SK-N-SH (cell line): ENCODE measurements around the gene PRMT9. TPM values are rescaled to one million over a fixed set of nuclear protein-coding genes. Genes with fewer than 3 reads are reported as not detected.

Experiments used
- CTCF ChIA-PET: fragments of 300-600, 350-600 bp; formaldehyde crosslinking; extraction: SDS; loops from one replicate; lab custom pipeline; 2021; lab: Yijun Ruan, JAX
- POLR2A ChIA-PET: fragments of 350-600 bp; sonication (Branson Sonifier 250); formaldehyde crosslinking; extraction: SDS; loops from one replicate; lab custom pipeline; 2020; ENCODE audit warnings: antibody characterized with exemption, inconsistent platforms; lab: Yijun Ruan, JAX
- DNase-seq: peaks from one replicate; pipeline ENCODE4 v3.0.0; 2012
- H2AFZ ChIP-seq: fragments of 200-600 bp; sonication (generic); 2 replicates; pipeline ENCODE4 v1.8.1; 2016; ENCODE audit warnings: antibody characterized with exemption, mild to moderate bottlenecking, low read depth
- H3F3A ChIP-seq: fragments of 200-600 bp; sonication (generic); replicated peaks from 2 replicates; pipeline ENCODE3; 2016; ENCODE audit warnings: antibody characterized with exemption, mild to moderate bottlenecking; ENCODE audit not compliant: insufficient read depth
- H3K27ac ChIP-seq, 2 experiments: fragments of 200-500 bp in 1 of 2; fragments of 200-600 bp in 1 of 2; sonication (Bioruptor generic) in 1 of 2; sonication (generic), shearing (Covaris generic) in 1 of 2; 2 replicates each; pipeline versions ENCODE4 v1.5.1 to v1.6.1; 2014 to 2016; ENCODE audit warnings: low read depth in 2 of 2, inconsistent platforms in 1 of 2, low read length in 1 of 2, mild to moderate bottlenecking in 1 of 2, mixed read lengths in 1 of 2
- H3K27me3 ChIP-seq: fragments of 200-600 bp; sonication (generic), shearing (Covaris generic); 2 replicates; pipeline ENCODE4 v1.6.1; 2016; ENCODE audit warnings: mixed run types; ENCODE audit not compliant: insufficient read depth
- H3K36me3 ChIP-seq, 2 experiments: fragments of 200-500 bp in 1 of 2; fragments of 200-600 bp in 1 of 2; sonication (Bioruptor generic) in 1 of 2; sonication (generic) in 1 of 2; replicated peaks in 1 of 2; 2 replicates each; pipeline versions ENCODE3 to v1.5.1; 2014 to 2016; ENCODE audit warnings: low read length in 1 of 2, mild to moderate bottlenecking in 1 of 2; ENCODE audit not compliant: insufficient read depth in 2 of 2, control insufficient read depth in 1 of 2
- H3K4me1 ChIP-seq, 2 experiments: fragments of 200-500 bp in 1 of 2; fragments of 200-600 bp in 1 of 2; sonication (Bioruptor generic) in 1 of 2; sonication (generic), shearing (Covaris generic) in 1 of 2; 2 replicates each; pipeline versions ENCODE4 v1.5.1 to v1.6.1; 2014 to 2016; ENCODE audit warnings: low read depth in 1 of 2, low read length in 1 of 2, mixed run types in 1 of 2; ENCODE audit not compliant: insufficient read depth in 2 of 2, control insufficient read depth in 1 of 2
- H3K4me2 ChIP-seq: fragments of 200-600 bp; sonication (generic), shearing (Covaris generic); 2 replicates; pipeline ENCODE4 v1.6.1; 2017; ENCODE audit warnings: mixed run types
- H3K4me3 ChIP-seq, 2 experiments: fragments of 200-500 bp in 1 of 2; fragments of 200-600 bp in 1 of 2; sonication (Bioruptor generic) in 1 of 2; sonication (generic), shearing (Covaris generic) in 1 of 2; 2 replicates each; pipeline versions ENCODE4 v1.5.1 to v1.8.1; 2014 to 2016; ENCODE audit warnings: low read depth in 2 of 2, inconsistent platforms in 1 of 2, low read length in 1 of 2, mild to moderate bottlenecking in 1 of 2, mixed read lengths in 1 of 2, moderate library complexity in 1 of 2
- H3K79me2 ChIP-seq: fragments of 200-600 bp; sonication (generic); 2 replicates; pipeline ENCODE4 v1.8.1; 2017; ENCODE audit warnings: mild to moderate bottlenecking; ENCODE audit not compliant: insufficient read depth
- H3K9ac ChIP-seq: fragments of 200-600 bp; sonication (generic); 2 replicates; pipeline ENCODE4 v1.6.1; 2017; ENCODE audit warnings: mixed run types
- H3K9me2 ChIP-seq: fragments of 200-600 bp; sonication (generic); 2 replicates; pipeline ENCODE4 v1.6.1; 2017; ENCODE audit warnings: mixed run types
- H3K9me3 ChIP-seq: fragments of 200-600 bp; sonication (generic); 2 replicates; pipeline ENCODE4 v1.6.1; 2017; ENCODE audit warnings: mixed run types, mild to moderate bottlenecking, moderate library complexity
- H4K20me1 ChIP-seq: fragments of 200-600 bp; sonication (generic); 2 replicates; pipeline ENCODE4 v1.6.1; 2017; ENCODE audit warnings: mild to moderate bottlenecking, mixed run types; ENCODE audit not compliant: insufficient read depth
- EP300 ChIP-seq, 2 experiments: IDR thresholded peaks; 2 replicates each; pipeline versions ENCODE4 v1.4.0 to v1.6.1; 2012; ENCODE audit warnings: borderline replicate concordance in 1 of 2, low read depth in 1 of 2, low read length in 1 of 2
- FOSL2 ChIP-seq: IDR thresholded peaks from 2 replicates; pipeline ENCODE4 v1.4.0; 2012; ENCODE audit warnings: low read depth, mild to moderate bottlenecking, moderate library complexity, borderline replicate concordance
- FOXJ3 ChIP-seq: sonication (generic); formaldehyde crosslinking; IDR thresholded peaks from 2 replicates; pipeline ENCODE4 v1.5.1; 2020; ENCODE audit warnings: mild to moderate bottlenecking, missing genetic modification reagents
- GABPA ChIP-seq: IDR thresholded peaks from 2 replicates; pipeline ENCODE4 v1.4.0; 2012; ENCODE audit warnings: low read depth, mild to moderate bottlenecking
- GATA2 ChIP-seq: sonication (generic); formaldehyde crosslinking; IDR thresholded peaks from 2 replicates; pipeline ENCODE4 v1.5.0; 2020; ENCODE audit warnings: mild to moderate bottlenecking, missing genetic modification reagents
- IRF3 ChIP-seq: fragments of 150-350 bp; IDR thresholded peaks from 2 replicates; pipeline ENCODE4 v1.6.1; 2016; ENCODE audit warnings: mild to moderate bottlenecking, low read depth, low read length
- JUND ChIP-seq: IDR thresholded peaks from 2 replicates; pipeline ENCODE4 v1.4.0; 2012
- MAX ChIP-seq: IDR thresholded peaks from 2 replicates; pipeline ENCODE4 v1.4.0; 2012; ENCODE audit warnings: low read depth
- MEF2A ChIP-seq: IDR thresholded peaks from 2 replicates; pipeline ENCODE4 v1.4.0; 2012; ENCODE audit warnings: low read depth, borderline replicate concordance
- MXI1 ChIP-seq: IDR thresholded peaks from 2 replicates; pipeline ENCODE4 v1.6.1; 2012; ENCODE audit warnings: mild to moderate bottlenecking, low read depth, low read length, improper control_type of control experiment
- NFIC ChIP-seq: IDR thresholded peaks from 2 replicates; pipeline ENCODE4 v1.4.0; 2012; ENCODE audit warnings: borderline replicate concordance
- REST ChIP-seq: IDR thresholded peaks from 2 replicates; pipeline ENCODE4 v1.6.1; 2012; ENCODE audit warnings: mild to moderate bottlenecking, low read depth, low read length, moderate library complexity
- RFX5 ChIP-seq: IDR thresholded peaks from 2 replicates; pipeline ENCODE4 v1.6.1; 2012; ENCODE audit warnings: mild to moderate bottlenecking, improper control_type of control experiment, low read length
- RXRA ChIP-seq: IDR thresholded peaks from 2 replicates; pipeline ENCODE4 v1.4.0; 2012; ENCODE audit warnings: low read depth, mild to moderate bottlenecking, borderline replicate concordance
- SIN3A ChIP-seq: IDR thresholded peaks from 2 replicates; pipeline ENCODE4 v1.6.1; 2012; ENCODE audit warnings: low read depth, mild to moderate bottlenecking, low read length, moderate library complexity, borderline replicate concordance
- TCF12 ChIP-seq: IDR thresholded peaks from 2 replicates; pipeline ENCODE4 v1.4.0; 2012
- USF2 ChIP-seq: fragments of 150-350 bp; IDR thresholded peaks from 2 replicates; pipeline ENCODE4 v1.6.1; 2017; ENCODE audit warnings: antibody characterized with exemption, low read length, low read depth, borderline replicate concordance
- YY1 ChIP-seq: IDR thresholded peaks from 2 replicates; pipeline ENCODE4 v1.4.0; 2012; ENCODE audit warnings: low read depth, mild to moderate bottlenecking
- polyA plus RNA-seq, 3 experiments: library from polyadenylated mRNA; depleted of rRNA; stranded (reverse); fragments of >200 nt; gene quantifications; 2 replicates each; pipeline ENCODE4 v1.2.3, GENCODE V29; 2012
- TF ChIP-seq, protein P1 (sequence below): IDR thresholded peaks from 2 replicates; pipeline ENCODE4 v1.4.0; 2012; ENCODE audit warnings: low read depth, borderline replicate concordance
- TF ChIP-seq, protein P2 (sequence below): fragments of 200-600 bp; sonication (generic); IDR thresholded peaks from 2 replicates; pipeline ENCODE4 v1.6.1; 2017; ENCODE audit warnings: antibody characterized with exemption, mild to moderate bottlenecking, moderate library complexity

PRMT9 gene
- polyA plus RNA-seq, 1 of the 3 experiments (the other 2 are of a cell fraction) = 3.9 TPM

- H3K36me3 ChIP-seq = peaks cover 11 to 15% of the 10 kb centered on the region in 2 experiments
- DNase-seq = no peak
- H3K4me3 ChIP-seq = no peak overlapping the region
- no peaks in the 10 kb centered on the region for H4K20me1 ChIP-seq
- peaks cover 8% of the 10 kb centered on the region for H3F3A ChIP-seq
- no peaks in the 10 kb centered on the region for H3K9me2 ChIP-seq
- H3K79me2 ChIP-seq = peaks cover 17% of the 10 kb centered on the region
- no peak overlapping the region for H3K27ac ChIP-seq
- no peak overlapping the region for H3K9ac ChIP-seq
- POLR2A ChIA-PET = no interaction called here
- H3K4me1 ChIP-seq = peaks cover 0 to 5% of the 10 kb centered on the region in 2 experiments; a peak in 3 of 4 replicates
- no peaks in the 10 kb centered on the region for H3K9me3 ChIP-seq
- CTCF ChIA-PET = interaction anchor here (4.0 kb wide), 1 partner anchor 219 kb away, joined by 17 read pairs; no protein-coding TSS in a partner anchor
- H3K4me2 ChIP-seq = no peak overlapping the region
- H2AFZ ChIP-seq = no peak overlapping the region
- no peaks in the 10 kb centered on the region for H3K27me3 ChIP-seq
- TF ChIP-seq JUND = no peak
- no peak for TF ChIP-seq MAX
- TF ChIP-seq, protein P1, sequence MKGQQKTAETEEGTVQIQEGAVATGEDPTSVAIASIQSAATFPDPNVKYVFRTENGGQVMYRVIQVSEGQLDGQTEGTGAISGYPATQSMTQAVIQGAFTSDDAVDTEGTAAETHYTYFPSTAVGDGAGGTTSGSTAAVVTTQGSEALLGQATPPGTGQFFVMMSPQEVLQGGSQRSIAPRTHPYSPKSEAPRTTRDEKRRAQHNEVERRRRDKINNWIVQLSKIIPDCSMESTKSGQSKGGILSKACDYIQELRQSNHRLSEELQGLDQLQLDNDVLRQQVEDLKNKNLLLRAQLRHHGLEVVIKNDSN = no peak
- TF ChIP-seq GATA2 = no peak
- TF ChIP-seq USF2 = no peak
- TF ChIP-seq NFIC = no peak
- TF ChIP-seq GABPA = no peak
- TF ChIP-seq MEF2A = no peak
- TF ChIP-seq, protein P2, sequence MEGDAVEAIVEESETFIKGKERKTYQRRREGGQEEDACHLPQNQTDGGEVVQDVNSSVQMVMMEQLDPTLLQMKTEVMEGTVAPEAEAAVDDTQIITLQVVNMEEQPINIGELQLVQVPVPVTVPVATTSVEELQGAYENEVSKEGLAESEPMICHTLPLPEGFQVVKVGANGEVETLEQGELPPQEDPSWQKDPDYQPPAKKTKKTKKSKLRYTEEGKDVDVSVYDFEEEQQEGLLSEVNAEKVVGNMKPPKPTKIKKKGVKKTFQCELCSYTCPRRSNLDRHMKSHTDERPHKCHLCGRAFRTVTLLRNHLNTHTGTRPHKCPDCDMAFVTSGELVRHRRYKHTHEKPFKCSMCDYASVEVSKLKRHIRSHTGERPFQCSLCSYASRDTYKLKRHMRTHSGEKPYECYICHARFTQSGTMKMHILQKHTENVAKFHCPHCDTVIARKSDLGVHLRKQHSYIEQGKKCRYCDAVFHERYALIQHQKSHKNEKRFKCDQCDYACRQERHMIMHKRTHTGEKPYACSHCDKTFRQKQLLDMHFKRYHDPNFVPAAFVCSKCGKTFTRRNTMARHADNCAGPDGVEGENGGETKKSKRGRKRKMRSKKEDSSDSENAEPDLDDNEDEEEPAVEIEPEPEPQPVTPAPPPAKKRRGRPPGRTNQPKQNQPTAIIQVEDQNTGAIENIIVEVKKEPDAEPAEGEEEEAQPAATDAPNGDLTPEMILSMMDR = no peak
- no peak for TF ChIP-seq FOXJ3 (CRISPR knock-in tag)
- TF ChIP-seq EP300 (IDR thresholded peaks at IDR 0.05; ENCODE audit: borderline replicate concordance in 1 of 2, low read depth in 1 of 2, low read length in 1 of 2) = no peak
- TF ChIP-seq TCF12 = no peak
- no peak for TF ChIP-seq IRF3
- TF ChIP-seq YY1 = no peak
- TF ChIP-seq RFX5 = no peak
- no peak for TF ChIP-seq MXI1
- TF ChIP-seq RXRA = no peak
- no peak for TF ChIP-seq FOSL2
- TF ChIP-seq SIN3A = no peak
- no peak for TF ChIP-seq REST
- TF ChIP-seq, all 33 proteins: peak for 0
These were observed 35.3 kb downstream of the PRMT9 start for GRCh38 chr4:147648656-147649055.
